Central memory CD8-positive, alpha-beta T cell (primary cell): ENCODE results near the gene UBE2L3.
"Not testable (repeated sequence)": the region's sequence is repeated elsewhere in the genome, so short reads cannot be mapped to it uniquely, and the experiment has no call there.

Source experiments
- ATAC-seq: fragments of 150-1000 bp; cut with Tn5 transposase; replicated peaks from 2 replicates; pipeline ENCODE4 v1.10.0; 2022; ENCODE audit warnings: mild to moderate bottlenecking, moderate FRiP score, moderate number of reproducible peaks; ENCODE audit not compliant: poor library complexity, severe bottlenecking; ENCODE audit errors: extremely low read depth
- DNase-seq, 2 donors: peaks; one replicate each; pipeline ENCODE4 v3.0.0; 2021; ENCODE audit warnings: low spot score in 2 of 2
- H3K27ac Mint-ChIP-seq: one replicate; pipeline ENCODE4 v1.8.0; 2022; ENCODE audit warnings: low read depth, mild to moderate bottlenecking, moderate library complexity, mixed read lengths
- H3K27me3 Mint-ChIP-seq: one replicate; pipeline ENCODE4 v1.8.0; 2022; ENCODE audit warnings: mixed read lengths
- H3K36me3 Mint-ChIP-seq: one replicate; pipeline ENCODE4 v1.8.0; 2022; ENCODE audit warnings: mild to moderate bottlenecking, moderate library complexity, mixed read lengths; ENCODE audit not compliant: insufficient read depth
- H3K4me1 Mint-ChIP-seq: one replicate; pipeline ENCODE4 v1.8.0; 2022; ENCODE audit warnings: mixed read lengths
- H3K4me3 Mint-ChIP-seq: one replicate; pipeline ENCODE4 v1.8.0; 2022; ENCODE audit warnings: mild to moderate bottlenecking, moderate library complexity, mixed read lengths
- H3K9me3 Mint-ChIP-seq: one replicate; pipeline ENCODE4 v1.8.0; 2022; ENCODE audit warnings: mixed read lengths

The UBE2L3 gene

DNA sequence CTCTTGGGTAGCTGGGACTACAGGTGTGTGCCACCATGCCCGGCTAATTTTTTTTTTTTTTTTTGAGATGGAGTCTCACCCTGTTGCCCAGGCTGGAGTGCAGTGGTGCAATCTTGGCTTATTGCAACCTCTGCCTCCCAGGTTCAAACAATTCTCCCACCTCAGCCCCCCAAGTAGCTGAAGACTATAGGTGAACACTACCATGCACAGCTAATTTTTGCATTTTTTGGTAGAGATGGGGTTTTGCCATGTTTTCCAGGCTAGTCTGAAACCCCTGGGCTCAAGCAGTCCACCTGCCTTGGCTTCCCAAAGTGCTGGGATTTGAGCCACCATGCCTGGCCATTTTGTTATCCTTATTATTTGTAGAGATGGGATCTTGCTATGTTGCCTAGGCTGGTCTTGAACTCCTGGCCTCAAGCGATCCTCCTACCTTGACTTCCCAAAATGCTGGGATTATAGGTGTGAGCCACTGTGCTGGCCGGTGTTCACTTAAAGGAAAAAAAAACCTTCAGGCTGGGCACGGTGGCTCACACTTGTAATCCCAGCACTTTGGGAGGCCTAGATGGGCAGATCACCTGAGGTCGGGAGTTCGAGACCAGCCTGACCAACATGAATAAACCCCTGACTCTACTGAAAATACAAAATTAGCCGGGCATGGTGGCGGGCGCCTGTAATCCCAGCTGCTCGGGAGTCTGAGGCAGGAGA is 13.6 kb downstream of the UBE2L3 start:
- not testable (repeated sequence) for H3K36me3 Mint-ChIP-seq, ATAC-seq, H3K9me3 Mint-ChIP-seq, H3K4me3 Mint-ChIP-seq, DNase-seq, H3K27me3 Mint-ChIP-seq, H3K27ac Mint-ChIP-seq
- peaks cover 51% of the 10 kb centered on the region for H3K4me1 Mint-ChIP-seq

DNA sequence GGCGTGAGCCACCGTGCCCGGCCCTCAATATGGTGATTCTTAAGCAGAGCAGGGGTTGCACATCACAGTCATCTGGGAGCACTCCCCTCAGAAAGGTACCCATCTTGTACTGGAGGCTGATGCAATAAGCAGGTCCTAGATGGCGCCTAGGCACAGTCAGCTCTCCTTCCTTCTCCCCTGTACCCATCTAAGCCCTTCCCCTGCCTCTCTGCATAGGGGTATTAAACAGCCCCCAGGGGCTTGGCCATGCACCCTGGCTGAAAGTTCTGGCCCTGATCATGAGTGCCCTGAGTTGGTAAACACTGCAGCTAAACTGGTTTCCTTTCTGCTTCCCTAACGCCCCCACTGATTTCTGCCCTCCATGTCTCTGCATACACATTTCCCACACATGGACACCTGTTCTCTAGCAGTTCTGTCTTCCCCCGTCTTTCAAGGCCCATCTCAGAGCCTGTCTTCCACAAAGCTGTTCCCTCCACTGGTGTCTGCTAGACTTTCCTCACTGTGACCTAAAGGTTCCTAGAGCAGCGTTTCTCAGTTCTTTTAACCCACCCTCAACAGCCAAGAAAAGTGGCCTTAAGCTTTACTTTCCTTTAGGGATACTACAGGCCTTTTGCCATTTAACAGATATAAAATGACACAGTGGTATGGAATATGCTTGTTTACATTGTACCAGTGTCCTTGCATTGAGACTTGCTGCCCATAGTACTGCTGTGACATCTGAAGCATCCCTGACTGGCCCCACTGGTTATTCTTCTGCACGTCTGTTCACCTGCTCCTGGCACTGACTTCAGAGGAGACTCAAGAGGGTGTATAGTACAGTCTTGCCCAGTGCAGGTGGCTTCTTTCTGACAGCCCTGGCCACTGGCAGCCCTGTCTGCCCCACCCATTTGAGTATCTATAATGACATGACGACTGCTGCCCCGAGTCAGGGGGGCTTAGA is 15.6 kb downstream of the UBE2L3 start:
- Mint-ChIP-seq H3K27ac (peak overlapping the region; percentile 50), H3K4me1 (peaks cover 54% of the 10 kb centered on the region), H3K4me3 (peak overlapping the region; percentile 40), H3K36me3 (peaks cover 5% of the 10 kb centered on the region), H3K9me3 (no peaks in the 10 kb centered on the region), H3K27me3 (no peaks in the 10 kb centered on the region)
- DNase-seq = no peak
- ATAC-seq = no peak

DNA sequence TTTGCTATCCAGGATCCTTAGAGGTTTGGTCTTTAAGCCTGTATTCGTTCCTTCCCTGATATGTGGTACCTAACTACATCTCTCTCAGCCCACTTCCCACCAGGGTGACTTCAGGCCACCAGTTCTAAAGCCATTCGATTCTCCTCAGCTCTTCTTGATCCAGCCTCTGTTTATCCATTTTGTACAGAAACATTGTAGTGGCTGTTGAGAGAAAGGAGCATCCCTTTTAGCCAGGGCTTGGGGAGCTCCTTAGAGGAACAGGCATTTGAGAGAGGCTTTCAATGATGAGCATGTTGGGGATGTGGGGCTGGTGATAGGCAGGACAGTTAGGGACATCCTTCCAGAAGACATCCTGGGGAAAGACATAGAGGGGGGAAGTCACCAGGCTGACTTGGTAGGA is 17.9 kb downstream of the UBE2L3 start:
- Mint-ChIP-seq H3K4me1 (peaks cover 47% of the 10 kb centered on the region), H3K9me3 (no peaks in the 10 kb centered on the region), H3K4me3 (no peak overlapping the region), H3K27me3 (no peaks in the 10 kb centered on the region), H3K36me3 (peaks cover 8% of the 10 kb centered on the region), H3K27ac (peak overlapping the region; percentile 2)
- ATAC-seq (no peak), DNase-seq (no peak)

DNA sequence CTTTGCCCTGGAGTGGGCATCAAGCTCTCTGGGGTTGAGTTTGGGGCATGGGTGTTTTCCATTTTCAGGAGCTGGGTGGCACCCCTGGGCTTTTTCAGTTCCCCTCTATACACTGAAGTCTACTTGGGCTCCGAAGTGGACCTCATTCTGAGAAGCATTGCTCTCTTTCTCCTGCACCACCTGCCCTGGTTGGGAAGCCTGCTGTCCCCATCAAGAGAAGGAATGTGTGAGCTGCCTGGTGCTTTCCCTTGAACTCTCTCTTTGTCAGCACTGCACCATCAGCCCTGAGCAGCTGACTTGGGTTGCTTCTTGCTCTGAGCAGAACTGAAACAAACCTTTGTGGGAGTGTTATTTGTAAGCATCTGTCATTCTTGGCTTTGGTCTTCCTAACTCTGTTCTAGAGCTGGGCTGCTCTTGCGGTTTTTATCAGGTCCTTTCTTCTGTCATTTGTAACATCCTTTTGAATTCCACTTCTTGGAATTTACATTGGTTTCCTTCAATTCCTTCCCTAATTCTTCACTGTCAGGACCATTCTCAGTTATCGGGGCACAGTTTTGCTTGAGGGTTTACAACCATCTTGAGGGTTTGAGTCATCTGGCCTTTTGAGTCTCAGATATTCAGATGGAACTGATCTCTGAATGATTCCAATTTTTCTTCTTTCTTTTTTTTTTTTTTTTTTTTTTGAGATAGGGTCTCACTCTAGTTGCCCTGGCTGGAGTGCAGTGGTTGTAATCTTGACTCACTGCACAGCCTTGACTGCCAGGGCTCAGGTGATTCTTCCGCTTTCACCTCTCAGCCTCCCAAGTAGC is 20.5 kb downstream of the UBE2L3 start:
- Mint-ChIP-seq H3K27ac (peak overlapping the region; percentile 54), H3K27me3 (no peaks in the 10 kb centered on the region), H3K4me1 (peaks cover 58% of the 10 kb centered on the region), H3K36me3 (peaks cover 17% of the 10 kb centered on the region), H3K4me3 (peak overlapping the region; percentile 48), H3K9me3 (no peaks in the 10 kb centered on the region)
- ATAC-seq (peak; percentile 68), DNase-seq (no peak)

DNA sequence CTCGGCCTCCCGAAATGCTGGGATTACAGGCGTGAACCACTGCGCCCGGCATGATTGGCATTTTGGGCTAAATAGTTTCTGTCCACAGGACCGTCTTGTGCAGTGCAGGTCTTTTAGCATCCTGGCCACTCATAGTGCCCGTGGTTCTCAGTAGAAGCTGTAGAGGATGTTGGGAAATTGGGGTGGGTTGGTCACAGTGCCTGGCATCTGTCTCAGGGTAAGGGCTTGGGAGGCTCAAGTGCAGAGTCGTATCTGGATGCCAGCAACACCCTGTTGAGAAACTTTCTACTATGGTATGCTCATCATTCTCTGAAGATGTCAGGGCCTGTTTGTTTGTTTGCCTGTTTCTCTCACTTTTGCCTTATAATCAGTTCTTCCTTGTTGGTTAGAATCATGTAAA is 21.9 kb downstream of the UBE2L3 start:
- peak overlapping the region; percentile 28 for H3K4me3 Mint-ChIP-seq
- no peaks in the 10 kb centered on the region for H3K27me3 Mint-ChIP-seq
- no peak for DNase-seq
- peaks cover 65% of the 10 kb centered on the region for H3K4me1 Mint-ChIP-seq
- no peaks in the 10 kb centered on the region for H3K9me3 Mint-ChIP-seq
- H3K27ac Mint-ChIP-seq = peak overlapping the region; percentile 83
- ATAC-seq = no peak
- H3K36me3 Mint-ChIP-seq = peaks cover 22% of the 10 kb centered on the region

DNA sequence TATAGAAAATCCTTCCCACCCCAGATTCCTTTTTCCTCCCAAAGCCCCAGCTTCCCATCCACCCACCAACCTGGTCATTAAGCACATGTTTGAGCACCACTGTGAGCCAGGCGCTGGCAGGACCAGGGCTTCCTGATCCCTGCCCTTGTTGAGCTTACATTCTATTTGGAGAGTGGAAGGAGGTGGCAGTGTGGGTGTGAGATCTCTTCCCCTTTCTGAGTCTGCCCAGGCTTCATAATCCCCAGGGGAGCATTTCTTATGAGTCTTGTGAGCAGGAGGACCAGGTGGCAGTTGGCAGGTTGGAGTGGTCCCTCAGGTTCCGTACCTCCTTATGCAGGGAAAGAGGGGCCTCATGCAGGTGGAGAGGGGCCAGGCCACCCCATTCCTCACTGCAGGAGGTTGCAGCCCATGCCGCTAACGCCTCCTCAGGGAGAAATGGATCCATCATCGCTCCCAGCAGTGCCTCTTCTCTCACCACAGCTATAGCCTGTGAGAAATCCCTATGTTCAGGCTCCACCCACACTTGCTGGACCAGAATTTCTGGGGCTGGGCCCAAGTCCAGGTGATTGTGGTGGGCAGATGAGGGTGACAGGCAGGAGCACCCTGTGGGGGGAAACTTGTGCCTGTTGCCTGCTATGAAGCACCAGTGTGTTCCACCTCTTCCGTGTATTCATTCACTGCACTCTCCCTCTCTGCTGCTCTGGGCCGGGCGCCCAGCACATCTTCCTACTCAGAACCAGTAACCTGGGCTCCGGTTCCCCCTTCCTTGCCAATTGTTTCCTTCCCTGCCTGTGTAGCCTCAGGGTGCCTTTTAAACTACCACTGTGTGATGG is 23.5 kb downstream of the UBE2L3 start:
- Mint-ChIP-seq H3K4me3 (peak overlapping the region; percentile 29), H3K27me3 (no peaks in the 10 kb centered on the region), H3K36me3 (peaks cover 29% of the 10 kb centered on the region), H3K27ac (peak overlapping the region; percentile 83), H3K4me1 (peaks cover 72% of the 10 kb centered on the region), H3K9me3 (no peaks in the 10 kb centered on the region)
- DNase-seq (no peak), ATAC-seq (no peak)

DNA sequence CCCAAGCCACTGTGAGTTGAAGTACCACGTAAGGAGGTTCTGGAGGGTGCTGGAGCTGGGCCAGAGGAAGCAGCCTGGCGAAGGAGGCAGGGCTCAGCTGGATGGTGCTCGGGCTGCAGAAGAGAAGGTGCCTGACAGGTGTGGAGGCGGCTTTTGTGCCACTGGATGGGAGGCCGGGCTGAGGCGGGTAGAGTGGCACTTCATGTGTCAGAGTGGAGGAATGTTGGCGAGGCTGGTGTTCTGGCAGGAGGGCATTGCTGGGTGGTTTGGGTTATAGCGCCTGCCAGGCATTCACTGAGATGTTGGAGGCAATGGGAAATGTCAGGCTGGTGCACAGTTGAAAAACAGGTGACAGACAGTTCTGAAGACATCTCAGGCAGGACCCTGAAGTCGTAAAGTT is 24.2 kb downstream of the UBE2L3 start:
- DNase-seq = no peak
- Mint-ChIP-seq H3K27me3 (no peaks in the 10 kb centered on the region), H3K4me1 (peaks cover 76% of the 10 kb centered on the region), H3K27ac (peak overlapping the region; percentile 83), H3K36me3 (peaks cover 36% of the 10 kb centered on the region), H3K4me3 (peak overlapping the region; percentile 29), H3K9me3 (no peaks in the 10 kb centered on the region)
- ATAC-seq = no peak

DNA sequence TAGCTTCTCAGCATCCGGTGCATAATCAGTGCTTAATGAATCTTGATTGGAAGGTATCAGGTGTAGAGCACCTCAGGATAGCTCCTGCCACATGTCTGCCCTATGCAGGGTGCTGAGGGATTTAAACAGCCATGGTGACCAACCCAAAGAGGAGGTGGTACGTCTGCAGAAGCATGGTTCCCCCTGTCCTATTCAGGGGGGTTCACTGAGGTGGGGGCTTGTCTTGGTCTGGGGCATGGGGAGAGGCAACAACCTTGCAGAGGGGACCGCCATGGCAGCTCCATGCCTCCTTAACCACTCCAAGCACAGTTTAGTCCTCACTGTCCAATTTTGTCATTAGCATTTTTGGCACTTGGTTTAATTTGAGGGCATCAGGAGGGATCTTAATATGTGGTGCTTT is 24.9 kb downstream of the UBE2L3 start:
- ATAC-seq = no peak
- Mint-ChIP-seq H3K9me3 (no peaks in the 10 kb centered on the region), H3K36me3 (peaks cover 38% of the 10 kb centered on the region), H3K27ac (no peak overlapping the region), H3K4me1 (peaks cover 74% of the 10 kb centered on the region), H3K27me3 (no peaks in the 10 kb centered on the region), H3K4me3 (no peak overlapping the region)
- no peak for DNase-seq

DNA sequence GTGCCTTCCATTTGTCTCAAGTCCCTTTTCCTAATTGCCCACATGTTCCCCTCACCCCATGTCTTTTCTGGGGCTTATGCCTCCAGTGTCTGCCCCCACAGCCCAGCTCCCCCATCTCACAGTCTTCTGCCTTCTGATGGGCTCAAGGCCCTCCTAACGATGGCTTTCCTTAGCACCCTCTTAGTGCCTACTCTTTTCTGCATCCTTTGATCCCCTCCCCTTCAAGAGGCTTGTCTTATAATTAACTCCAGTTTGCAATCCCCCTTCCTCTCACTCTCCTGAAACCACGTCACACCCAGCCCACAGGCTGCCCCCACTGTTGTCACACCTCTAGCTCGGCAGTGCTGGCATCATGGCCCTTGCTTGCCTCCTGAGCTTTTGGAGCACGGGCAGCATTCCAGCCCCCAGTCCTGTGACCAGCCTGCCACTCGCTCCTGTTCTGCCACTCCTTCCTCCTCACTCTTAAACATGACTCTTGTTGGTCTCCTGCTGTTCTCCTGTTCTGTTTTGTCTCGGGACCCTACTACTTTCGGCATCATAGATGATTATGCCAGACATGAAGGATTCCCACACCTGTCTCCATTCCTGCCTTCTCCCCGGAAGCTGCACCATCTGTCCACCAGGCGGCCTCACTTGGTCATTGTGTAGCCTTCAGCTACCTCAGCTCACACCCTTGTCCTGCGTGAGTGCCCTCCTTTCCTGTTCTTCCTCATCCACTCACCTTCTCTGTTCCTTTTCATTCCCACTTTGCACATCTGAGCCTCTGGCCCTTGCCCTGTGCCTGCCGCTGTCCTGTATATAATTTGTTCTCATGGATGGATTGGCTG is 26.1 kb downstream of the UBE2L3 start:
- H3K27ac Mint-ChIP-seq = peak overlapping the region; percentile 90
- peaks cover 46% of the 10 kb centered on the region for H3K36me3 Mint-ChIP-seq

DNA sequence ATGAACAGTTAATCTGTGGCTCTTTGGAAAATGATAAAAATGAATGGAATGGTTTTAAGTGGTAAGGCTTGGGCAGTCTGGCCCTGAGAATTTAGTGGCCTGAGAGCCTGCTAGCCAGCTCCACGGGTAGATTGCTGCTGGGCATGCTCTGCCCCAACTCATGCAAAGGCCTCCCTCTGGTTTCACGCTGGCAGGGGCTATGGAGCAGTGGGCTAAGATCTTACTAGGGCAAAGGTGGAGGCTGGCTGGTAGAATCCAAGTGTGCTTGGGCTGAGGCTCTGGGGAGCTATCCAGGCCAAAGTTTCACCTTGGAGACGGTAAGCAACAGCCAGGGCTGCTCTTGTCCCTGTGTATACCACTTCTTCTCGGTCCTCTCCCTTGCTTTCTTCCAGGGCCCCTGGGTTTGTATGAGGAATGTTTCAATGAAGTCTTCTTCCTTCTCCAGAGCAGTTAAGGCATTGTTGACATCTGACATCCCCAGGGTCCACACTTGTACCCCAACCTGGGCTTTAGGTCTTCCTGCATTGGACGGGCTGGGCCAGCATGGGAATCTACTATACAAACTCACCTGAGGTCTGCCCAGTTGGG is 27.4 kb downstream of the UBE2L3 start:
- peaks cover 50% of the 10 kb centered on the region for H3K36me3 Mint-ChIP-seq
- H3K27ac Mint-ChIP-seq = peak overlapping the region; percentile 90
- H3K4me3 Mint-ChIP-seq = no peak overlapping the region
- ATAC-seq (no peak), DNase-seq (no peak)
- H3K4me1 Mint-ChIP-seq = peaks cover 78% of the 10 kb centered on the region
- no peaks in the 10 kb centered on the region for H3K27me3 Mint-ChIP-seq
- H3K9me3 Mint-ChIP-seq = no peaks in the 10 kb centered on the region

More for the DNA sequence above, 26.1 kb downstream of the UBE2L3 start:
- Mint-ChIP-seq H3K9me3 (no peaks in the 10 kb centered on the region), H3K27me3 (no peaks in the 10 kb centered on the region), H3K4me3 (no peak overlapping the region), H3K4me1 (peaks cover 72% of the 10 kb centered on the region)
- ATAC-seq (no peak), DNase-seq (no peak)
